MM.1S (cell line): ENCODE data around the gene OR2H1.

Source experiments
- DNase-seq: peaks from one replicate; pipeline ENCODE4 v3.0.0-alpha.2; 2015
- H2AFZ ChIP-seq: fragments of 300-600 bp; sonication (generic); 2 replicates; pipeline ENCODE4 v1.6.0; 2016; ENCODE audit warnings: antibody characterized with exemption, low read length
- H3F3A ChIP-seq: fragments of 300-600 bp; sonication (generic); 2 replicates; pipeline ENCODE4 v1.6.1; 2016; ENCODE audit warnings: mild to moderate bottlenecking, antibody characterized with exemption, low read length, moderate library complexity, mixed read lengths; ENCODE audit not compliant: insufficient read depth
- H3K27ac ChIP-seq: fragments of 300-600 bp; sonication (generic); 2 replicates; pipeline ENCODE4 v1.5.1; 2016; ENCODE audit warnings: mild to moderate bottlenecking, low read length
- H3K27me3 ChIP-seq: fragments of 300-600 bp; sonication (generic); replicated peaks from 2 replicates; pipeline ENCODE4 v1.6.0; 2016; ENCODE audit warnings: low read length; ENCODE audit not compliant: insufficient read depth
- H3K36me3 ChIP-seq: fragments of 300-600 bp; sonication (generic); replicated peaks from 2 replicates; pipeline ENCODE4 v1.6.1; 2016; ENCODE audit warnings: mild to moderate bottlenecking, low read length, mixed read lengths; ENCODE audit not compliant: insufficient read depth
- H3K4me1 ChIP-seq: fragments of 300-600 bp; sonication (generic); 2 replicates; pipeline ENCODE4 v1.6.1; 2016; ENCODE audit warnings: low read length, mixed read lengths
- H3K4me2 ChIP-seq: fragments of 300-600 bp; sonication (generic); 2 replicates; pipeline ENCODE4 v1.6.0; 2016; ENCODE audit warnings: low read depth, low read length
- H3K4me3 ChIP-seq: fragments of 300-600 bp; sonication (generic); 2 replicates; pipeline ENCODE4 v1.5.1; 2016; ENCODE audit warnings: low read length, mixed read lengths
- H3K79me2 ChIP-seq: fragments of 300-600 bp; sonication (generic); 2 replicates; pipeline ENCODE4 v1.6.1; 2016; ENCODE audit warnings: mixed run types, low read length, mixed read lengths
- H3K9ac ChIP-seq: fragments of 300-600 bp; sonication (generic); 2 replicates; pipeline ENCODE4 v1.6.1; 2016; ENCODE audit warnings: low read length, mixed read lengths
- H3K9me2 ChIP-seq: fragments of 300-600 bp; sonication (generic); replicated peaks from 2 replicates; pipeline ENCODE4 v1.6.1; 2016; ENCODE audit warnings: mild to moderate bottlenecking, low read length, mixed read lengths; ENCODE audit not compliant: insufficient read depth
- H3K9me3 ChIP-seq: fragments of 300-600 bp; sonication (generic); replicated peaks from 2 replicates; pipeline ENCODE4 v1.6.1; 2016; ENCODE audit warnings: mild to moderate bottlenecking, low read length, mixed read lengths; ENCODE audit not compliant: insufficient read depth
- H4K20me1 ChIP-seq: fragments of 300-600 bp; sonication (generic); 2 replicates; pipeline ENCODE4 v1.6.1; 2016; ENCODE audit warnings: mild to moderate bottlenecking, low read length, moderate library complexity, mixed read lengths; ENCODE audit not compliant: insufficient read depth
- EZH2 ChIP-seq: fragments of 300-600 bp; sonication (generic); optimal IDR thresholded peaks from 2 replicates; pipeline ENCODE3; 2017; ENCODE audit warnings: low read depth, mild to moderate bottlenecking, antibody characterized with exemption, low read length, mixed read lengths
- EZH2phosphoT487 ChIP-seq: fragments of 300-600 bp; sonication (generic); IDR thresholded peaks from 2 replicates; pipeline ENCODE4 v1.6.1; 2018; ENCODE audit warnings: antibody characterized with exemption, low read length
- TF ChIP-seq, protein P1 (sequence below): fragments of 300-600 bp; sonication (generic); IDR thresholded peaks from 2 replicates; pipeline ENCODE4 v1.5.1; 2016; ENCODE audit warnings: antibody characterized with exemption, low read length, mixed read lengths

Gene OR2H1

DNA sequence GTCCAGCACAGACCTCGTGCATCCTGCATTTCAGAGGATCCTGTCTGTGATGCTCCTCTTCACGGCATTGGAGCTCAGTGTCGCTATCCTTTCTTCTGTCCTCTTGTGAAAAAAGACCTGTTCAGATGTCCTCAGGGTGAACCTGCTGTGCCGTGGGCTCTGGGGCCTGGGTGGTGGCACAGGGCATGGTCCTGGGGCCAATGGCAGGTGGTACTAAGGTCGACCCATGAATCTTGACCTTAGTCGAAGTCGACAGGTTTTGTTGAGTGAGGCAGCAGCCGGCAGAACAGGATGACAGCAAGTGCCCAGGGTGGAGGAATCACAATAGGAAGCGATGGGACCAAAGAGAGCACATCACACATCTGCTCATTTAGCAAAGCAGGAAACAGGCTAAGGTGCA, 52.8 kb downstream of the OR2H1 start:
- no peak for TF ChIP-seq EZH2
- no peak for TF ChIP-seq EZH2phosphoT487
- TF ChIP-seq, protein P1, sequence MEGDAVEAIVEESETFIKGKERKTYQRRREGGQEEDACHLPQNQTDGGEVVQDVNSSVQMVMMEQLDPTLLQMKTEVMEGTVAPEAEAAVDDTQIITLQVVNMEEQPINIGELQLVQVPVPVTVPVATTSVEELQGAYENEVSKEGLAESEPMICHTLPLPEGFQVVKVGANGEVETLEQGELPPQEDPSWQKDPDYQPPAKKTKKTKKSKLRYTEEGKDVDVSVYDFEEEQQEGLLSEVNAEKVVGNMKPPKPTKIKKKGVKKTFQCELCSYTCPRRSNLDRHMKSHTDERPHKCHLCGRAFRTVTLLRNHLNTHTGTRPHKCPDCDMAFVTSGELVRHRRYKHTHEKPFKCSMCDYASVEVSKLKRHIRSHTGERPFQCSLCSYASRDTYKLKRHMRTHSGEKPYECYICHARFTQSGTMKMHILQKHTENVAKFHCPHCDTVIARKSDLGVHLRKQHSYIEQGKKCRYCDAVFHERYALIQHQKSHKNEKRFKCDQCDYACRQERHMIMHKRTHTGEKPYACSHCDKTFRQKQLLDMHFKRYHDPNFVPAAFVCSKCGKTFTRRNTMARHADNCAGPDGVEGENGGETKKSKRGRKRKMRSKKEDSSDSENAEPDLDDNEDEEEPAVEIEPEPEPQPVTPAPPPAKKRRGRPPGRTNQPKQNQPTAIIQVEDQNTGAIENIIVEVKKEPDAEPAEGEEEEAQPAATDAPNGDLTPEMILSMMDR, result no peak
- no peaks in the 10 kb centered on the region for H3K9me3 ChIP-seq
- H3K4me1 ChIP-seq, result peaks cover 9% of the 10 kb centered on the region
- no peaks in the 10 kb centered on the region for H3K79me2 ChIP-seq
- H3K36me3 ChIP-seq, result no peaks in the 10 kb centered on the region
- no peaks in the 10 kb centered on the region for H3K9me2 ChIP-seq
- no peak overlapping the region for H3K4me2 ChIP-seq
- H4K20me1 ChIP-seq, result no peaks in the 10 kb centered on the region
- H3K4me3 ChIP-seq, result no peak overlapping the region
- H2AFZ ChIP-seq, result no peak overlapping the region
- H3K27ac ChIP-seq, result no peak overlapping the region
- H3F3A ChIP-seq, result no peaks in the 10 kb centered on the region
- DNase-seq, result no peak
- no peaks in the 10 kb centered on the region for H3K27me3 ChIP-seq
- no peak overlapping the region for H3K9ac ChIP-seq

DNA sequence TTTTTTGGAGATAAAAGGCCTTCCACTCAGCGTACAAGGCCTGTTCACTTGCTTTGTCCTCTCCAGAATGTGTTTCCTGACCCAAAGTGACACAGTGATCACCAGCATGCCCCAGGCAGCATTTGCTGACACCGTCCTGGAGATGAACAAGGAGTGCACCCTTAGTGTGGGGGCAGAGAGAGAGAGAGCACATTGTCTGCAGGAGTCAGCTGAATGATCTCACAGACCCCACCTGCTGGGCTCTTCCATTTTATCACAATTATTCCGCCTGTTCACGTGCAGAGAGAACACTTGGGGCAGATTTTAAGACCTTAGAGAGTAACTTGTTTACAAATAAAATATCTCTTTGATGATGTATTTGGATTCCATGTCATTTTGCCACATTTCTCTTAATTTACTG, 53.2 kb downstream of the OR2H1 start:
- no peak overlapping the region for H2AFZ ChIP-seq
- H3K36me3 ChIP-seq, result no peaks in the 10 kb centered on the region
- no peak for TF ChIP-seq EZH2
- no peak for TF ChIP-seq EZH2phosphoT487
- TF ChIP-seq, protein P1, result no peak
- H4K20me1 ChIP-seq, result no peaks in the 10 kb centered on the region
- H3K79me2 ChIP-seq, result no peaks in the 10 kb centered on the region
- H3K4me3 ChIP-seq, result no peak overlapping the region
- no peak overlapping the region for H3K4me2 ChIP-seq
- H3F3A ChIP-seq, result no peaks in the 10 kb centered on the region
- H3K9me3 ChIP-seq, result no peaks in the 10 kb centered on the region
- H3K27me3 ChIP-seq, result no peaks in the 10 kb centered on the region
- no peak for DNase-seq
- no peak overlapping the region for H3K27ac ChIP-seq
- peaks cover 9% of the 10 kb centered on the region for H3K4me1 ChIP-seq
- no peak overlapping the region for H3K9ac ChIP-seq
- no peaks in the 10 kb centered on the region for H3K9me2 ChIP-seq

DNA sequence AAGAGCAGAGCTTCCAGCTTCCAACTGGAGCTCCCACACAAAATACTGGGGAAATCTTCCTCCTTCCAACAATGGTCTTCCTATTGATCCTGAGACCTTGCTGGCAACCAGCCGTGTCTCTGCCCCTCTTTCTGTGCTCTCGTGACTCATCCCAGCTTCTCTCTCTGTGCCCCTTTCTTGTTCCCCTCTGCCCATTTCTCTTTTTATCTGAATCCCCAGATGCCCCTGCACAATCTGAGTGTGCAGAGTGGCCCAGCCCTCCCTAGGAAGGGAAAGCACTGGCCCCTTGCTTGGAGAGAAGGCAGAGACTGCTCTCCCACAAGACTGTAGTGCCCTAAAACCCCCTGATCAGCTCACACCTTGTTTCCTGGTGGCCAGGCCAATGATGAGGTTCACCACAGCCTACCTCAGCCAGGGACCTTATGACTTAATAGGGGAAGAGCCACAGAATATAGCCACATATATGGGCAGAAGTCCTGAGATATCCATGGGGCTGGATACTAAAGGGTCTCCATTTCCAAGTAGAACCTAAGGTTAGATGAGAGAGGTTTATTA, 53.9 kb downstream of the OR2H1 start:
- no peaks in the 10 kb centered on the region for H3K9me2 ChIP-seq
- peaks cover 9% of the 10 kb centered on the region for H3K4me1 ChIP-seq
- no peak for DNase-seq
- H3K27ac ChIP-seq, result no peak overlapping the region
- H3K9me3 ChIP-seq, result no peaks in the 10 kb centered on the region
- H3K79me2 ChIP-seq, result no peaks in the 10 kb centered on the region
- H2AFZ ChIP-seq, result no peak overlapping the region
- H3K9ac ChIP-seq, result no peak overlapping the region
- no peaks in the 10 kb centered on the region for H3F3A ChIP-seq
- no peaks in the 10 kb centered on the region for H3K36me3 ChIP-seq
- no peak overlapping the region for H3K4me2 ChIP-seq
- H3K4me3 ChIP-seq, result no peak overlapping the region
- TF ChIP-seq, protein P1, result no peak
- TF ChIP-seq EZH2phosphoT487, result no peak
- no peak for TF ChIP-seq EZH2
- no peaks in the 10 kb centered on the region for H3K27me3 ChIP-seq
- no peaks in the 10 kb centered on the region for H4K20me1 ChIP-seq
